Activated CD4-positive, alpha-beta T cell treated with anti-CD3 and anti-CD28 coated beads for 1 hour (primary cell): ENCODE measurements around the gene DNMT3A.

ENCODE experiments used
- DNase-seq: peaks from one replicate; pipeline ENCODE4 v3.0.0-alpha.2; 2020

The DNMT3A gene

DNA sequence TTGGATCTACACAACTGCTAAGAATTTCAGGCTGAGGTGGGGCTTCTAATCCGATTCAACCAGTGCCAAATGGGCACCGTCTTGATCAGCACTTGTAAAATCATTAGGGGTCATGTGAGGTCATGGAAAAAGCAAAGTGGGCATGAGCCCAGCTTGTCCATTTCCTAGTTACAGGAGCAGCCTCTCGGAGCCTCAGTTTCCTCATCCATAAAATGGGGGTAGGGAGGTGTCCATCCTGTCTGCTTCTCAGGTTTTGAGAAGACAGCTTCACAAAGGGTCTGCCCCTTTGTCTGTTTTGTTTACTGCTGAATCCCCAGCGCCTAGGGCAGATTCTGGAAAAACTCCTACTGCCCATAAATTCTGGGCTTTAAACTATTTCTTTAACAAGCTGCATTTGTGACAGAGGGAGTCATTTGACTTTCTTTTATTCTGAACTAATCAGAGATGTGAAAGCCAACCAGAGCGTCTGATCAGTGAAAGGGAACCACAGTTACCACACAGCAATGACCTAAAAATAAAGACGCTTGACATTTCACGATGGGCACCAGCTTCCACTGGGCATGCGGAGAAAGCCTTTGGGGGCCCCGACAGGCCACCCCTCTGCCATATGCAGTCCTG lies 38.9 kb downstream of the DNMT3A start:
- DNase-seq, result no peak

DNA sequence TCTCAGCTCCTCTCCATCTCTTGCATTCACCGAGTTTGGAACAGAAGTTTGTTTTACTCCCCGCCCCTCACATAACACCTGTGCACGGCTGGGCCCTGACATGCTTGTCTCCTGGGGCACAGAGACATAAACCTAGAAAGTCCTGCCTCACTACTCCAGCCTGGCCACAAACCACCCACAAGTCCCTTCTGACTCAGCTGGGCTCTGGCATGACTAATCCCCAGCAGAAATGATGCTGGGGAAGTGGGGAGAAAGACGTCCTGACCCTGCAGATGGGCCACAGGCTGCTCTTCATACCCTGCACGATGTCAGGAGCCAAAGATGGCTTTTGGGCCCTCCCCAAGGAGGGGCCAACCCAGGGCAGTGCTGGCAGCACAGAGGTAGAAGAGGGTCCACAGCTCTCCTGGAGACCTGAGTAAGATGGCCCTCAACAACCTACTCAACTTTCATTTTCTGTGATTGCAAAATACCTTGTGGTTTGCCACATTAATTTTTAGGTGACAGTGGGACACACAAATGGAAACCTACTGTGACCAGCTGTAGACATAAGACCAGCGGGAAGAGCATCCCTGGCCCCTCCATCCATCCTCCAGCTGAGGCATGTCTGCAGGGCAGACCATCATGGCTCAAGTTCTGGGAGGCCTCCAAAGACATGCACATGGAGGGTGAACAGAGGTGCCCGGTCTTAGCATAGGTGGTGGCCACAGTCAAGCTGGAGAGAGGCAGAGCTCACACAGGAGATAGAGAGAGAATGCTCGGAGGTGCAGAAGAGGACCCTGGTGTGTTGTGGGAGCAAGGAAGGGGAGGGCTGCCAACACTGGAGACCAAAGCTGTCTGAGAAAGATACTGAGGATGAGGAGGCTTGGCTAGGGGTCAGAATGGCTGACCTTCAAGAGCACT lies 40.0 kb downstream of the DNMT3A start:
- peak; percentile 38 for DNase-seq

DNA sequence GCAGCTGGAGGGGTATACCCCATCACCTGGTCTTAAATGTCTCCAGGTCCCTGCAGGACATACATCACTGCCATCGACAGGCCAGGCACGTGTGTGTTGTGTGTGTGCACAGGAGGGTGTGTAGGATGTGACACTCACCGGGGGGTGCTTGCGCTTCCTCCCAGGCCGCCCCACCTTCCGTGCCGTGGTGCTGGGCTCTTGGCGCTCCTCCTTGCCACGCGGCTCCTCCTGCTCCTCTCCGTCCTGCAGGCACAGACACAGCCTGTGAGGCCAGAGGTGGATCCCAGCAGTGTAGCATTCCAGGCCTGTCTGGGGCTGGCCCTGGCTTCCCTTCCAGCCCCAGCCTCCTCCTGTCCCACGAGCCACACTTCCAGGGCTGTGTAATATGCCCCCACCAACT lies 41.7 kb downstream of the DNMT3A start:
- no peak for DNase-seq

DNA sequence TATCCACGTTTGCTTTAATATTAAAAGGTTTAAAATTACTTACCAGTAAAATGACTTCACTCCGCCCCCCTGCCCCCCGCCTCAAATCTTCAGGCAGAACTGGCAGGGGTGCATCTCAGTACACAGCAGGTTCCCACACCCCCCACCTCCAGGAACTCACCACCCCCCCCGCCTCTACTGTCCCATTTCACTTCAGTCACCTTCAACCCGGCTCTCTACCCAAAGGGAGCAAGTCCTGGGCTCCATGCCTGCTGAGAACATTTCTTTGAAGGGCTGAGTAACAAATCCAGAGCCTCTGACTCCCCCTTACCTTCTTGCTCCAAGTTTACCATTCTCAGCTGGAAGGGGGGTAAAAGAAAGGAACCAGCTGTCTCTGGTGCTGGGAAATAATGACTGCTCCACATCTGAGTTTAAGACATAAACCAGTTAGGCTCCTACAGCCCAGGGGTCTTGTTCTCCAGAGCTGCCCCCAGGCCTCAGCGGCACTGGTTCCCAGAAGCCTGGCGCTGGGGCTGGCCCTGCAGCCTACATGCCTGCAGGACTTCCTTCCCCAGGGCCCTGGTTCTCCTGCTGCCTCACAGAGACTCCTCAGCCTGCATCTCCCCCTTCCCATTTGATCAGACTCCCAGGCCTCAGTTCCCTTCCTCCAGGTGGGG lies 42.8 kb downstream of the DNMT3A start:
- no peak for DNase-seq

DNA sequence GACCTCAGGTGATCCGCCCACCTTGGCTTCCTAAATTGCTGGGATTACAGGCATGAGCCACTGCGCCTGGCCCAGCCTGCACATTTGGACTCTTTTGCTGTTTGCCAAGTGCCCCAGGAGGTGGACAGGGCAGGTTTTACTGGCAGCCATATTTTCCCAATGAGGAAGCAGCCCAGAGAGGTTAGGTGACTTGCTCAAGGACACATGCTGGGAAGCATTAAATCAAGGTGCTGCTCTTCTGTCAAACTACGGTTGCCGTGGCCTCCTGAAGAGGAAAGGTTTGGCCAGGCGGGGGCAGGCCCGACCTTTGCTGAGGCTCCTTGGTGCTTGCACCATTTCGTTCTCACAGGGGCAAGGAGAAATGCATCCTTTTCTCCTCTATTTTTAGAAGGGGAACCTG lies 44.0 kb downstream of the DNMT3A start:
- DNase-seq, result no peak

DNA sequence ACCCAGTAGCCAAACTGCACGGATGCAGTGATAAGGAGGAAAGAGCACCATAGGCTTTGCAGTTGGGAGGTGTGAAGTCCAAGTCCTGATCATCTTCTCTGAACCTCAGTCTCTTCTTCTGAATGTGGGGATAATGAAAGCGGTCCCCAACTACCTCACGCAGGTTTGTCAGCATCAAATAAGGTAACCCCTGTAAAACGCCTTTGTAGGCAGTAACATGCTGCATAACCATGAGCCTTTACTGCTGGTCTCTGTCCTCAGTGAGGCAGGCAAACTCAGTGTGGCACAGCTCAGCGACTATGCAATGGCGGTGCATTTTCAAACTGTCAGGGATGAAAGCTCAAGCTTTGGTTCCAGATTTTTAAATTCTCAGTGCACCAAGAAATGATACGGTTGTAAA lies 46.1 kb downstream of the DNMT3A start:
- DNase-seq, result no peak

DNA sequence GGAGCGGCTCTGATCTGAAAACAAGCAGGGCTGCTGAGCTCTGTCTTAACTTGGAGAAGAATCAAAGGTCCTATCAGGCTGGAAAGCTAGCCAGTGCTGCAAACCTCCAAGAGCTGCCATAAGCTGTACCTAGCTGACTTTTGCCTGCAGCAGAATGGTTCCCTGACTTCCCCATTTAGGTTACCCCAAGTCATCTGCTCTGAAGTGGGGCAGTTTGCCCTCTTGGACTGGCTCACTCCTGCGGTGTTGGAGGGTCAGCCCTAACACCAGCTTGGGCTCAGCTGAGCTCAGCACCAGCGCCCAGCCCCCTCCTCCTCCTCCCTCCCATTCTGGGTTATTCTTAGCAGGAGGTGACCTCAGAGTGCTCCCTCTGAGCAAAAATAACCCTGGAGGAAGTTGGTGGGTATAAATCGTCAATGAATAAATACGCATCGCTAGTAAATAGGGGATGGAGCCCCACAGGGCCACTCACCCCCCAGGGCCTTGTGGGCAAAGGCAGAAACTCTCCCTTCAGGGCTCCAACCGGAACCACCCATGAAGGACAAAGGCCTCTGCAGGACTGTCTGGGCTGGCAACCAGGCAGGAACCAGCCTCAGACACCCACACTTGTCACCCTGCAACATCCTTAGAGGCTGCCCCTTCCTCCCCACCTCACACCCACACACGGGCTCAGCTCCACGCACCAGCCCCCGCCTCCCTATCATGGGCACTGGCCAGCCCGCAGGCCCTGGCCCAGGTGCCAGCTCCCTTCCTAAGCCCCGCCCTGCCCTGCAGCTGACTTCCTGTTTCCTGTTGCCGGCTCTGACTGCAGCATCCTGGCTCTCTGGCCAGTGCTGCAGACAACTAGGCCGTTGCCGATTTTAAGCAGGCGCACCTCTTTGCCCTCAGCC lies 46.9 kb downstream of the DNMT3A start:
- DNase-seq, result peak; percentile 51

DNA sequence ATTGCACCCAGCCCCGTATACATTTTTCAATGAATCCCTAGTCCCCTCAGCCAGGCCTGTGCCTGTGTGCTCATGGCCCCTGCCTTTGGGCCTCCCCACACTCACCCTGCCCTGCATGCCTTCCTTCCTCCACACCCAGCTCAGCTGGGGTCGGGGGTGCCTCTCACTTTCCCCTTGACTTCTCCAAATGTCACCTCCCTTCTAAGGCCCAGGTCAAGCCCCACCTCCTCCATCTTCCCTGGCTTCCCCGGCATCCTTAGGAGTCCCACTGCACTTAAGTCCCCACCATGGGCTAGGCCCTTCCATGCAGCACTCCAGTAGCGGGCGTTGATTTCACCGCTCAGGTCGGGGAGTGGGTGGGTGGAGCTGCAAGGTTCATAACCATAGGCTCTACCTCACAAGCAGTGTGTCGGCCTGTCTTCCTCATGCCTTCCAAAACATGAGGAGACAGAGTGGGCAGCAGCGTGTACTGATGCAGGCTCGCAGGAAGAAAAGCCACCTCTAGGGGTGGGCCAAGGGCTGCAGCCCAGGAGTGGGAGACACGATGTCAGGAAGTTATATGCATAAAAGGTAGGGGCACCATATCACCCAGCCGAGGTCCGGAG lies 47.7 kb downstream of the DNMT3A start:
- DNase-seq, result no peak

DNA sequence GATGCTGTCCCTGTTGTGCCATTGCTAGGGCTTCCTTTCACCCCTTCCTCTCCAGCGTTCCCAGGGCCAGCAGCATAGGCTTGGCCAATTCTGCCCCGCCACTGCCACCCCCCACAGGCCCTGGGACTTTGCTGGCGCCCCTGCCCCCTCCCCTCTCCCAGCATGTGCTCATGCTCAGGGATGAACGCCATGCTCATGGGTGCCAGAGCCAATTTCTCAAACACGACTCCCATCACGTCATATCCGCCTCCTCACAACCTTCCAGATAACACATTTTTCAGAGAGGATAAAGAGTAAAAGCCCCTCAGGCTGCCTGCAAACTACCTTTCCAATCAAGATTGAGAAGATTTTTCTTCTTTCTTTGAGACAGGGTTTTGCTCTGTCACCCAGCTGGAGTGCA lies 48.6 kb downstream of the DNMT3A start:
- DNase-seq, result no peak

DNA sequence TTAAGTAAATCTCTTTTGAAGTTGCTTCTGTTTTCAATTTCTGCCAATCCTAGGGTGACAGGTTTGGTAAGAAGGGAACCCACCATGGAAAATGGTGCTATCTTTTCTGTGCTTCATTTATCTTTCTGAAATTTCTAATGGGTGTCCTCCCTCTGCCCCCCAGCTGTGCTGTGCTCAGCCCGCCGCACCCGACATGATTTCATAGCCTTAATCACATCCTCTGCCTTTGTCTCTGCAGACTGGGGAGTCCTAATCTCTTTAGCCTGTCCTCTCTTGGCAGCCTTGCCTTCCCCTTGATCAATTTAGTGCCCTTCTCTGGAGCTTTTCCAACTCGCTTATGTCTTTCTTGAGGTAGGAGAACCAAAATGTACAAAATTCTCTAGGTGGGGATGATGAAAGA lies 49.3 kb downstream of the DNMT3A start:
- DNase-seq, result no peak

DNA sequence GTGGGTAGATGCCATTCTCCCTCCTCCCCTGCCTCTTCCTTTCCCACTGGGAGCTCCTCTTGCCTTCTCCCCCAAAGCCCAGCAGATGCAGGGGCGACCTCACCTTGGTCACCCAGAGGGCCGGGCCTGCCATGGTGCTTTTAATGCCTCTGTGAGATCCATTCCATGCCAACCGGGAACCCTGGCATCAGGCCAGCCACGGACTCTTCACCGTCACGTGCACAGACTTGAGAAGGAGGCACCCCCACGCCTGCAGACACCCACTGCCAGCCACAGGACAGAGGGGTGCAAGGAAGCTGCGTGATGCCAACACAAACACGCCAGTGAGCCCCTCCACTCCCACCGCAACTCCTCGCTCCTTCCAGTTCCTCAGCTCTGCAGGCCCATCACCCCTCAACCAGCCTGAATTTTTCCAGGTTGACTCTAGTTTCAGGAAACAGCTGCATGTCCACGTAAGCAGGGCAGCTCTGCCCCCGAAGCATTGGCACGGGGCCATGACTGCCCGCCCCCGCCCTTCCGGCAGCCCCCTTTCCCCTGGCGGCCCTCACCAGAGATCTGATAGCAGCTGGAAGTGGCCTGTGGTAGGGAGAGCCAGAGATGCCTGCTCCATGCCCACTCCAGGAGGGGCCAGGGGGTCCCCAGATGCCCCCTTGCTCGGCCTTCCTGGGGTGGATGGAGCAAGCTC lies 50.8 kb downstream of the DNMT3A start:
- no peak for DNase-seq

DNA sequence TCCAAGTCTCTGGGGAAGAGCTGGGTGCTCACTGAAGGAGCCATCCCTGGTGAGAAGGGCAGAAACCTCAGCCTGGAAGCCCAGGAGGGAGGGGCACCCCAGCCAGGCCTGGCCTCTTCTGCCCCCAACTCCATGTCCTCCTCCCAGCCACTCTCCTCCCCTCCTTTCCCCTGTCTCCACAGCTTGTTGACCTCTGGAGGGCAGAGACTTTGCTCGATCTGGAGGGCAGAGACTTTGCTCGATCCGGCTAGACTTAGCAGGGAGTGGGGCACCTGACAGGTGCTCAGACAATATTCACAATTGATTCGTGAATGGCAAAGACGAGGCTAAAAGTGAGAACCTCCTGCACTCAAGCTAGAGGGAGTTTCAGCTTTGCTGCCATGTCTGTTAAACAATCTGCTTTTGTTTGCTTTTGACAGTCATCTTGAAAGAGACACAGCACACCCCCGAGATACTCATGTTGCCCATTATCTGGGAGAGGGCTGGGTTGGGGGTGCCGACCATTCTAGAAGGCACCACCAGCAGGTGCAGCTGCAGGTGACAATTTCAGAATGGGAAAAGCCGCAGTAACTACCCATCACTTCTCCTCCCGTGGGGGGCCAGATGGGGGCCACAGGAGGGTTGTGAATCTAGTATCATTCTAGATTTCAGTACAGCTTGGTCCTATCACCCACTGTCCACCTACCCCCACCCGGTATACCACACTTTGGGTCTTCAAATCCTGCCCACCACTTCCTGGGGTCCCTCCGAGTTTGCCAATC lies 54.8 kb downstream of the DNMT3A start:
- no peak for DNase-seq

DNA sequence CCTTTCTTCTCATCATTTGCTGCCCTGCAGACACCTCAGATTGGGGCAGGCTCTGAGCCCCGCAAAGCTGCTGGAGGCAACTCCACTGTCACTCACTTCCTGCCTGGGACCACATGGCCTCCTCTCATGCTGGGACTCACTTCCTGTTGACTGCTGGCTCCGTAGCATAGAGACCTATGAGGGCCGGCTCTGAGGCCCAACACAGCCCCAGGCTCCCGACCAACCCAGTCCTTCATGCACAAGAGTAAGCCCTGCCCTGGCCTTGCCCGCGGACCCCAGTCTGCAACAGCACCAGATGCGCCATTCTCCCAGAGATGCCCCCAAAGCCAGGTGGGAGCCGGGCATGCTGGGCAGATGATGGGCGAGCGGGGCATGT lies 55.7 kb downstream of the DNMT3A start:
- peak; percentile 47 for DNase-seq

DNA sequence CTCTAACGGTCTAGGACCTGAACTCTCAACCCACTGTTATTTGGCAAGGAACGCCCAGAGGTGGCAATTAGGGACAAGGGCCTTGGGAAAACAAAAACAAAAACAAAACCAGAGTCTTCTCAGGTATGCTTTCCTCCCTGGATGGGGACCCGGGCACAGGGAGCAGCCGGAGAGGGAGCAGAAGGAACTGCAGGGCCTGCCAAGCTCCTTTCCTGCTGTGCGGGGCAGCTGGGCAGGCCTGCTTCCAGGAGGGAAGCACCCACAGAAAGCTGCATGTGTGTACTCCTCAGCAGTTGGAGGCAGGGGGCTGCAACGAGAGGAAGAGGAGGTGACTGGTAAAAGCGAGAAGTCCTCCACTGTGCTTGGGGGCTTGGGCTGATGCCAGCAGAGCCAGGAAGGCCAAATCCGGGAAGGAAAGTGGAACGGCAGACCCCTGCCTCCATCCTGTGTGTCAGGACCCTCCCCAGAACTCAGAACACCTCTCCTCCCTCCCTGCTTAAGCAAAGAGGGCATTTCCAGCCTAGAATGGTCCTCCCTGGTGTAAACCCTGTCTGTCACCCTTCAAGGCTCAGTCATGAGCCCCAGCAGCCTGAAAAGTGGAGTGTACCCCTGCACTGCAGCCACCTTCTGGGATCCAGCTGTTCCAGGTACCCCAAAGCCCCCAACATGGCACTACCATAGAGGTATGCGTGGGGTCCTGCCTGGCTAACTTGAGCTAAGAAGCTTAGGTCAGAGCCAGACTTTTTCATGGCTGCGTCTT lies 56.3 kb downstream of the DNMT3A start:
- DNase-seq, result no peak

DNA sequence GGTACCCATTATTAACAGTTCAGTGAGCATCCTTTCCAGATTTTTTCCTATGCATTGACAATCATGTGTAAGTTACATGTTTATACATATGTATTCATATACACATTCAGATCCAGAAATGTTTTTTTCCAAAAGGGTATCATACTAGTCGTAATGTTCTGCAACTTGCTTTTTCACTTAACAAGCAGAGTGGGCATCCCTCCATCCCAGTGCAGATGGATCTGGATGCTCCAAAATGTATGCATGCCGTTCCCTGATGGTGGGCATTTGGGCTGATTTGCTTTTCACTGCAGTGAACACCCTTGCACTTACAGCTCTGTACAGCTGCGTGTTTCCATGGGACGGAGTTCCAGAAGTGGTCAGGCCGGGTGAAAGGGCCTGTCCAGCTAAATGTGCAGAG lies 57.0 kb downstream of the DNMT3A start:
- no peak for DNase-seq

DNA sequence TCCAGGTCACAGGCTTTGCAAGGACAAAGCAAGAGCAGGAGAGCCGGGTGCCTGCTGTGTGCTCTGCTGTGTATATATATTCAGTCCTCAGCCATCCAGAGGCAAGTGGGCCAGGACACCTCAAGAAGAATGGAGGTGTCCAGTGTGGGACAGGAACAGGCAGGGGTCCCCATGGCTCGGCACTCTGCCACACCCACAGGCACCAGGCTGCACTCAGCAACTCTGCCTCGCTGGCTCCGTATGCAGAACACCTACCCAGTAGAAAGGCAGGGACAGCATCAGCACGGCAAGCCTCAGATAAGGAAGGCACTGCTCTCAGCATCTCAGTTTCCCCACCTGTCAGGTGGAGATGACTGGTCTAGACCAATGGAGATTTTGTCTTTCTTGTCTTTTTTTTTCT lies 57.8 kb downstream of the DNMT3A start:
- no peak for DNase-seq

DNA sequence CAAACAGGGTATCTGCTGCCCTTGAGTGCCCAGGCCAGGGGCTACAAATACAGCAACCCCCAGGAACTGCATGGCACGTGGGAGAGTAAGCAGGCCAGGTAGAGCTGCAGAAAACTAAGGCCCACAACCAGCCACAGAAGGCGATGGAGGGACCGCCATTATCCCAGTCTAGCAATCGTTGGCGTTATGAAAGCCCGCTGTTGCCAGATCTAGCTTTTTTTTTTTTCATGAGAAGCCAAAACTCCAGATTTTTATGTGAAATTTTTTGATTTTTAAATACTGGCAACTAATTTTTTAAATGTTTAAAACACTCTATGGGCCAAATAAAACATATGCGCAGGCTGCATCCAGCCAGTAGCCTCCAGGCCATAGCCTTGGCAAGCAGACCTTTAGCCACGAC lies 59.8 kb downstream of the DNMT3A start:
- no peak for DNase-seq

DNA sequence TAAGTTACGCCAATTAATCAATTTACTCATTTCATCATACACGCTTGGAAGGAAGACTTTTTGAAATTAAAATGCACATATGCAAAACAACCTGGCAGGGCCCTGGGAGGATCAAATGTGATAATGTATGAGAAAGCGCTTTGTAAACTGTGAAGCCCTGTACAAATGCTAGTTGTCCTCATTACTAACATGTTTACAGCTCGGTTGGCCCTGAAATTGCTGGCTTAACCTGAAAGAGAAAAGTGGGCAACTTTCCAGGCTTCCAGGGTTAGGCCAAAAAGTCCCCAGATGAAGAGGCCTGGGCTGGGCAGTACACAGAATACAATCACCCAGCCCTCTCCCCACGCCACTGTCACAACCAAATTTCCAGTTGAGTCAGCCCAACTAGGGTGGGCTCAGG lies 60.2 kb downstream of the DNMT3A start:
- DNase-seq, result no peak

DNA sequence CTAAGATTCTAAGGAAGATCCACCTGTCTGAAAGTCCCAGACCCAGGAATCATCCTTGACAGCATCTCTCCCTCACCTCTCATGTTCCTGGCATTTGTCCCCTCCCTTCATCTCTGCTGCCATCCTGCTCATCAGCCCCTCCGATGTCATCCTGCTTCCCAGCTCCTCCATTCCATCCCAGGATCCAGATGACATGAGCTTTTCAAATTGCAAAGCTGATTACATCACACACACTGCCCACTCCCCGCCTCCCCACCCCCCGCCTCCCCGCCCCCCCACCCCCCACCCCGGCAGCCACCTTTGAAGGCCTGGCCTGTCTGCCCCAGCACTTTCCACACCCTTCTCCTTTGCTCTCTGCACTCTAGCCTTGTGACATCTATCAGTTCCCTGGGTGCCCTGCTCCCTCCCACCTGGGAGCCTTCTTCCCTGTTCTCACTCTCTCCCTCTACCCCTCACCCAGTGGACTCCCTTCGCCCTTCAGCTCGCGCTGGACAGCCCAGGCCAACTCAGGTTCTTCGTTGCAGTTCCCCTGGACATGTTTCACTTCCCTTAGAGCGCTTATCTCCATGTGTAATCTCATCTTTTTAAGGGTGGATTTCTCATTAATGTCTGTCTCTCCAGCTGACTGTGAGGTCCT lies 61.6 kb downstream of the DNMT3A start:
- no peak for DNase-seq

DNA sequence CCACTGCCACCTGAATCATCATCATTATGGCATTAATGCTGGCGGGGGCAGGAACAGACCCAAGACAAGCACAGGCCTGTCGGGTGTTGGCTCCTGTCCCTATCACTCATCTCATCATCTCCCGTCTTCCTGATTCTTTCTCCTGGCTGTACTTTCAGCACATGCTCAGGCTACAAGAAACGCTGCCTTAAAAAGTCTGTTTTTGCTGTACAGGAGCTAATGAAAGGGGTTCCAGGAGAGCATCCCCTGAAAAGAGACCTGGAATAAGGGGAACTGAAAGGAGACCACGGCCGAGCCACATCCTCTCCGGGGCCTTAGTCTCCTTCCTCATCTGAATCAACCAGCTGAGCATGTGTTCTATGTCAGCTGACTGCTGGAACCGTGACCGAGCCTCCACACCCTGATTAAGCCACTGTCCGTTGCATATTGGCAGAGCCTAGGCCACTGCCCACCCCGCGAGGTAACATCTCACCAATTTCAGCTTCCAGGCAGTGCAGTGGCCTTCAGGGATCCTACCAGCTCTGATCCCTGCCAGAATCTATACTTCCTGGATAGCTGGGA lies 62.6 kb downstream of the DNMT3A start:
- no peak for DNase-seq
